HepG2 (cell line): Measurements from ENCODE around the gene CCDC126. TPM values are rescaled to one million over a fixed set of nuclear protein-coding genes. Genes with fewer than 3 reads are reported as not detected.

ENCODE experiments used
- ATAC-seq: fragments of 200-7000 bp; cut with Tn5 transposase; 3 replicates; pipeline ENCODE4 v1.9.1; 2020; ENCODE audit warnings: mild to moderate bottlenecking, moderate library complexity
- BruUV-seq: library from RNA; stranded (reverse); fragments of 400-500 nt; replicated peaks from 2 replicates; lab custom pipeline; 2021; lab: Mats Ljungman, UMichigan
- CTCF ChIA-PET: fragments of 300-600 bp; formaldehyde crosslinking; extraction: SDS; loops from one replicate; lab custom pipeline; 2021; ENCODE audit warnings: low total read pairs, inconsistent platforms, low intra/inter-chr PET ratio; lab: Yijun Ruan, JAX
- POLR2A ChIA-PET: fragments of 350-600 bp; sonication (Branson Sonifier 250); formaldehyde crosslinking; loops from one replicate; lab custom pipeline; 2020; ENCODE audit warnings: antibody characterized with exemption, inconsistent platforms; lab: Yijun Ruan, JAX
- DNase-seq: peaks from one replicate; pipeline ENCODE4 v3.0.0-alpha.2; 2015; ENCODE audit warnings: low spot score
- FAIRE-seq: peaks from 3 replicates; lab custom pipeline; 2011; peaks lifted over from hg19 to GRCh38; lab: Jason Lieb, UNC
- H2AFZ ChIP-seq: one replicate; pipeline ENCODE4 v1.6.1; 2011; ENCODE audit warnings: low read length, inconsistent platforms
- H3K27ac ChIP-seq: fragments of 300-600 bp; 3 replicates; pipeline ENCODE4 v1.8.0; 2011; ENCODE audit warnings: mixed run types, mild to moderate bottlenecking, mixed read lengths, low read length, inconsistent platforms; ENCODE audit not compliant: insufficient read depth; ENCODE audit errors: extremely low read length
- H3K27me3 ChIP-seq, 2 experiments: fragments of 200-600 bp in 1 of 2; 2 replicates in 1 of 2; 3 replicates in 1 of 2; pipeline versions ENCODE4 v1.6.0 to v1.8.0; 2011; ENCODE audit warnings: low read length in 2 of 2, mild to moderate bottlenecking in 2 of 2, moderate library complexity in 2 of 2, inconsistent platforms in 1 of 2; ENCODE audit not compliant: insufficient read depth in 2 of 2, control insufficient read depth in 1 of 2
- H3K36me3 ChIP-seq, 2 experiments: fragments of 200-600 bp in 1 of 2; replicated peaks in 1 of 2; 2 replicates in 1 of 2; 3 replicates in 1 of 2; pipeline versions ENCODE4 v1.5.1 to v1.8.0; 2011; ENCODE audit warnings: low read length in 2 of 2, inconsistent platforms in 1 of 2; ENCODE audit not compliant: insufficient read depth in 2 of 2, control insufficient read depth in 1 of 2
- H3K4me1 ChIP-seq: 2 replicates; pipeline ENCODE4 v1.5.1; 2012; ENCODE audit warnings: low read length, inconsistent platforms; ENCODE audit not compliant: insufficient read depth
- H3K4me2 ChIP-seq: 2 replicates; pipeline ENCODE4 v1.6.0; 2011; ENCODE audit warnings: low read depth, low read length, inconsistent platforms
- H3K4me3 ChIP-seq, 3 experiments: fragments of 200-600 bp in 1 of 3; sonication (generic), shearing (Covaris generic) in 1 of 3; replicated peaks in 1 of 3; 2 replicates each; pipeline ENCODE4 v1.5.1; 2011 to 2016; ENCODE audit warnings: low read length in 3 of 3, inconsistent platforms in 2 of 3, low read depth in 2 of 3, mild to moderate bottlenecking in 2 of 3, control low read depth in 1 of 3, mixed read lengths in 1 of 3; ENCODE audit not compliant: insufficient read depth in 1 of 3
- H3K79me2 ChIP-seq: one replicate; pipeline ENCODE4 v1.6.1; 2011; ENCODE audit warnings: low read length, inconsistent platforms; ENCODE audit not compliant: insufficient read depth
- H3K9ac ChIP-seq: 2 replicates; pipeline ENCODE4 v1.6.0; 2011; ENCODE audit warnings: mild to moderate bottlenecking, low read depth, low read length, inconsistent platforms; ENCODE audit not compliant: insufficient read depth
- H3K9me3 ChIP-seq: 2 replicates; pipeline ENCODE4 v1.5.1; 2012; ENCODE audit warnings: mild to moderate bottlenecking, low read length
- H4K20me1 ChIP-seq: 2 replicates; pipeline ENCODE4 v1.6.0; 2011; ENCODE audit warnings: inconsistent platforms, mild to moderate bottlenecking, low read length, moderate library complexity; ENCODE audit not compliant: insufficient read depth
- ARID5B ChIP-seq: IDR thresholded peaks from 2 replicates; pipeline ENCODE4 v1.4.0; 2020; ENCODE audit warnings: mild to moderate bottlenecking, missing genetic modification reagents
- ATF7-NPFF ChIP-seq: sonication (generic); formaldehyde crosslinking; IDR thresholded peaks from 2 replicates; pipeline ENCODE4 v1.8.1; 2023; ENCODE audit warnings: mild to moderate bottlenecking, low read depth, missing genetic modification reagents, moderate library complexity
- BCL6 ChIP-seq: IDR thresholded peaks from 2 replicates; pipeline ENCODE4 v1.6.1; 2016; ENCODE audit warnings: missing genetic modification reagents, missing compliant biosample characterization
- CEBPB ChIP-seq: IDR thresholded peaks from 2 replicates; pipeline ENCODE4 v1.6.1; 2011; ENCODE audit warnings: low read depth, low read length, improper control_type of control experiment, borderline replicate concordance
- DMAP1 ChIP-seq: IDR thresholded peaks from 2 replicates; pipeline ENCODE4 v1.6.1; 2016
- FOXA3 ChIP-seq: IDR thresholded peaks from 2 replicates; pipeline ENCODE4 v1.6.1; 2016; ENCODE audit warnings: missing genetic modification reagents, missing compliant biosample characterization
- GATAD2A ChIP-seq: IDR thresholded peaks from 2 replicates; pipeline ENCODE4 v1.6.1; 2016
- PLSCR1 ChIP-seq: sonication (generic); formaldehyde crosslinking; IDR thresholded peaks from 2 replicates; pipeline ENCODE4 v1.5.0; 2020; ENCODE audit warnings: missing genetic modification reagents, mild to moderate bottlenecking, borderline replicate concordance
- PPARG ChIP-seq: conservative IDR thresholded peaks from 2 replicates; pipeline ENCODE4 v1.6.1; 2016; ENCODE audit warnings: missing biosample characterization, missing genetic modification reagents
- RXRB ChIP-seq: IDR thresholded peaks from 2 replicates; pipeline ENCODE4 v1.6.1; 2016; ENCODE audit warnings: borderline replicate concordance, missing genetic modification reagents, missing compliant biosample characterization
- SIX1 ChIP-seq: sonication (generic); formaldehyde crosslinking; IDR thresholded peaks from 2 replicates; pipeline ENCODE4 v1.4.0; 2020; ENCODE audit warnings: missing genetic modification reagents, borderline replicate concordance
- SMAD9 ChIP-seq: sonication (generic); formaldehyde crosslinking; IDR thresholded peaks from 2 replicates; pipeline ENCODE4 v1.5.1; 2020; ENCODE audit warnings: mild to moderate bottlenecking, missing genetic modification reagents
- UBTF ChIP-seq: sonication (generic); formaldehyde crosslinking; IDR thresholded peaks from 2 replicates; pipeline ENCODE4 v1.4.0; 2020; ENCODE audit warnings: mild to moderate bottlenecking, missing genetic modification reagents
- ZNF34 ChIP-seq: sonication (generic); formaldehyde crosslinking; IDR thresholded peaks from 2 replicates; pipeline ENCODE4 v1.4.0; 2020; ENCODE audit warnings: mild to moderate bottlenecking, missing genetic modification reagents, borderline replicate concordance
- ZNF782 ChIP-seq: sonication (generic); formaldehyde crosslinking; IDR thresholded peaks from 2 replicates; pipeline ENCODE4 v1.4.0; 2020; ENCODE audit warnings: missing genetic modification reagents, mild to moderate bottlenecking, borderline replicate concordance
- WGBS: methylation state at CpG from one replicate; pipeline ENCODE4 v1.1.6; 2017; ENCODE audit warnings: low lambda C conversion rate; 5-methylcytosine and 5-hydroxymethylcytosine counted together
- in situ Hi-C: cut with HindIII; loops from 2 replicates; pipeline ENCODE4 v1.10.0; 2017; ENCODE audit warnings: low pct_unique_long_range_greater_than_20kb; ENCODE audit not compliant: extremely low pct_ligation_motif_present
- intact Hi-C: fragments of 100-400 bp; cut with micrococcal nuclease; formaldehyde crosslinking; loops from one replicate; pipeline ENCODE4 v1.10.0; 2022; ENCODE audit not compliant: unreplicated experiment
- polyA plus RNA-seq, 8 experiments: library from polyadenylated mRNA; depleted of rRNA in 3 of 8; stranded (reverse) in 7 of 8; unstranded in 1 of 8; fragments of >200 nt; fragmentation: Illumina TruSeq in 4 of 8; extraction: Trizol in 4 of 8; gene quantifications; 2 replicates each; pipeline versions ENCODE4 v1.2.1 to v1.2.3, GENCODE V29; 2011 to 2016; ENCODE audit warnings: low read depth in 4 of 8, missing spikeins in 1 of 8, mixed read lengths in 1 of 8; ENCODE audit not compliant: insufficient read depth in 1 of 8
- total RNA-seq, 5 experiments: library from RNA; depleted of rRNA; stranded (reverse); fragments of >200 nt; fragmentation: Illumina TruSeq; extraction: Trizol; gene quantifications; 2 replicates each; pipeline ENCODE4 v1.2.3, GENCODE V29; 2016; ENCODE audit warnings: low read depth in 1 of 5
- TF ChIP-seq, protein P1 (sequence below): sonication (generic); formaldehyde crosslinking; IDR thresholded peaks from 2 replicates; pipeline ENCODE4 v1.8.1; 2023; ENCODE audit warnings: mild to moderate bottlenecking, missing genetic modification reagents

CCDC126 gene
- total and polyA plus RNA-seq, 2 of the 13 experiments (the other 11 are each of a cell fraction or from before 2014, with no cell fraction given), result 3.5 to 9.3 TPM

DNA sequence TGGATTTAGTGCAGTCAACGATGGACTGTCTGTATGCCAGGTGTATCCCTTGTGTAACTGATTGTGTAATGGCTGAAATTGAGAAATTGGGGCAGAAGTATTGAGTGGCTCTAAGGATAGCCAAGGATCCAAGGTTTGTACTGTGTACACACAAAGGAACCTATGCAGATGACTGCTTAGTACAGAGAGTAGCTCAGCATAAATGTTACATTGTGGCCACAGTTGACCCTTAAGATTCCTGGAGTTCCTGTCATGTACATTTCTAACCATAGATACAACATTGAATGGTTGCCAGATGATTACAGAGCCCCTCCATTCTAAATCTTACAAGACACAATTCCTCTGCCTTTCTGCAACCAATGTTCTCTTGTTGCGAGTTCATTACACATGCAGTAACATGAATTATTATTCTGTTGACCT, 25.3 kb downstream of the CCDC126 start (continued):
- TF ChIP-seq PPARG (0 out of 2 replicates have a peak, but pooled peaks have one; percentile 38), RXRB (CRISPR knock-in tag) (peak; percentile 23; the same call in 1 of the 2 replicates), GATAD2A (CRISPR knock-in tag) (0 out of 2 replicates have a peak, but pooled peaks have one; percentile 28), ZNF34 (CRISPR knock-in tag) (no peak), CEBPB (peak; percentile 88), BCL6 (CRISPR knock-in tag) (peak; percentile 75), FOXA3 (0 out of 2 replicates have a peak, but pooled peaks have one; percentile 10)

GRCh38 chr7:23628370-23628769, 31.2 kb downstream of the CCDC126 start:
- Histone ChIP-seq H2AFZ (no peak overlapping the region), H3K36me3 (no peaks in the 10 kb centered on the region), H4K20me1 (no peaks in the 10 kb centered on the region), H3K4me1 (peaks cover 13% of the 10 kb centered on the region), H3K9me3 (no peaks in the 10 kb centered on the region), H3K9ac (no peak overlapping the region), H3K79me2 (no peaks in the 10 kb centered on the region), H3K27me3 (no peaks in the 10 kb centered on the region), H3K27ac (peak overlapping the region; percentile 70), H3K4me3 (no peak overlapping the region), H3K4me2 (peak overlapping the region; percentile 46)
- in situ Hi-C loops (no loop called here), intact Hi-C loops (no loop called here)
- DNase-seq (peak; percentile 87), ATAC-seq (peak; percentile 98), FAIRE-seq (peak; percentile 88)
- WGBS, result no CpG with 5 or more reads among the region's 2 CpGs
- POLR2A ChIA-PET, result no interaction called here
- no TSS peak for BruUV-seq
- CTCF ChIA-PET, result interaction anchor here (0.6 kb wide), 1 partner anchor 55 kb away, joined by 3 read pairs; no protein-coding TSS in a partner anchor
- no peak for TF ChIP-seq PLSCR1 (CRISPR knock-in tag)
- TF ChIP-seq RXRB (CRISPR knock-in tag), result peak; percentile 56; the same call in 1 of the 2 replicates
- TF ChIP-seq SIX1 (CRISPR knock-in tag), result peak; percentile 40; the same call in 1 of the 2 replicates
- 0 out of 2 replicates have a peak, but pooled peaks have one; percentile 26 for TF ChIP-seq FOXA3
- peak; percentile 40; the same call in 1 of the 2 replicates for TF ChIP-seq DMAP1 (CRISPR knock-in tag)
- no peak for TF ChIP-seq SMAD9 (CRISPR knock-in tag)
- no peak for TF ChIP-seq ZNF782 (CRISPR knock-in tag)
- peak; percentile 80 for TF ChIP-seq ARID5B (CRISPR knock-in tag)
- no peak for TF ChIP-seq UBTF
- TF ChIP-seq, protein P1, sequence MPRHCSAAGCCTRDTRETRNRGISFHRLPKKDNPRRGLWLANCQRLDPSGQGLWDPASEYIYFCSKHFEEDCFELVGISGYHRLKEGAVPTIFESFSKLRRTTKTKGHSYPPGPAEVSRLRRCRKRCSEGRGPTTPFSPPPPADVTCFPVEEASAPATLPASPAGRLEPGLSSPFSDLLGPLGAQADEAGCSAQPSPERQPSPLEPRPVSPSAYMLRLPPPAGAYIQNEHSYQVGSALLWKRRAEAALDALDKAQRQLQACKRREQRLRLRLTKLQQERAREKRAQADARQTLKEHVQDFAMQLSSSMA (CRISPR knock-in tag), result no peak
- no peak for TF ChIP-seq ATF7-NPFF (CRISPR knock-in tag)
